HS-27A (cell line): Measurements from ENCODE around the gene USF2.

Source experiments
- DNase-seq: peaks from one replicate; pipeline ENCODE4 v3.0.0-alpha.2; 2012; ENCODE audit warnings: low read depth, missing footprints

USF2 gene

DNA sequence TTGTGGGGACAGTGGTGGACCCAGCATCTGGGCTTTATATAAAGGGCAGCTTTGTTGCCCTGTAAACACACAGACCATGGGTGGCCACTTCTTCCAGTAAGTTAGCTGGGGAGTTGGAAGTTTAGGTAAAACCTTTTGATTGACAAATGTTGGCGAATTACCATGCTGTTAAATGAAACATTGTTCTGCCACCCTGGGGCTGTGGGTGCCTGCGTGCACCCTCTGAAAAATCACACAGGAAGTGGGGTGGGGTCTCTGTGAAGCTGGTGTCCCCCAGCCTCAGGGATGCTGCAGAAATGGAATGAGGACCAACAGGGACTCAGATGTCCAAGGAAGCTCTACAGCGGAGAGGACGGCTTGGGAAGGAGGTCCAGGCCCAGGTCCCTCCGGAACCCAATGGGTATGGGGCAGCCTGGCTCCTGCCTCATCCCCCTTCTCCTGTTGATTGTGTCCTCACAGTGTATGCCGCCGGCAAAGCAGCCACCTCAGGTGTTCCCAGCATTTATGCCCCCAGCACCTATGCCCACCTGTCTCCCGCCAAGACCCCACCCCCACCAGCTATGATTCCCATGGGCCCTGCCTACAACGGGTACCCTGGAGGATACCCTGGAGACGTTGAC lies 2.8 kb upstream of the USF2 start:
- DNase-seq: no peak

GRCh38 chr19:35266520-35267352 lies 2.0 kb upstream of the USF2 start:
- DNase-seq: no peak

- DNase-seq: no peak
Observed at GRCh38 chr19:35267353-35267817, 1.4 kb upstream of the USF2 start.

DNA sequence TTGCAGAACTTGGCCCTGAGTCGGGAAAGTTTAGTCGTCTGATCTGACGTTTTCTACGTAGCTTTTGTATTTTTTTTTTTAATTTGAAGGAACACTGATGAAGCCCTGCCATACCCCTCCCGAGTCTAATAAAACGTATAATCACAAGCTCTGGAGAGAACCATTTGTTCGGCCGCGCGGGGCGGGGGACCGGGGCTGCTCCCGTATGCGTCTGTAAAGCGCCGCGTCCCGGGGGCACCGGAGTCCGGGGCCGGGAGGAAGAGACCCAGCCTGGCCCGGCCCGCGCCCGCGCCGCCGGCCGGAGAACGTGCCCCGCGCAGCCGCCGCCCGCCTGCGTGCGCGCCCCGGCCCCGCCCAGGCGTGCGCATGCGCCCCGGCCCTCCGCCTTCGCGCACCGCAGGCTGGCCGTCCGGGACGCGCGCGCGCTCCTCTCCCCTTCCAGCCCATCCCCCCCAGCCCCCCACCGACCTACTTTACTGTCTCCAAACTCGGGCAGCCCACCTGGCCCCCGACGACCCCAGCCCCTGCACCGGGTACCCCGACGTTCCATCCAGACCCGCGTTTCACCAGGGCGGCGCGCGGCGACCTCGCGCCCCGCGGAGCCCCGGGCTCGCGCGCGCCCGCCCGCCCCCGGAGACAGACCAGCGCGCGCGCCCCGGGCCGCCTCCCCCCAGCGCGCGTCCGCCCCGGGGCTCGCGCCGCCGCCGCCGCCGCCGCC lies 785 bp upstream of the USF2 start:
- peak; percentile 48 for DNase-seq

DNA sequence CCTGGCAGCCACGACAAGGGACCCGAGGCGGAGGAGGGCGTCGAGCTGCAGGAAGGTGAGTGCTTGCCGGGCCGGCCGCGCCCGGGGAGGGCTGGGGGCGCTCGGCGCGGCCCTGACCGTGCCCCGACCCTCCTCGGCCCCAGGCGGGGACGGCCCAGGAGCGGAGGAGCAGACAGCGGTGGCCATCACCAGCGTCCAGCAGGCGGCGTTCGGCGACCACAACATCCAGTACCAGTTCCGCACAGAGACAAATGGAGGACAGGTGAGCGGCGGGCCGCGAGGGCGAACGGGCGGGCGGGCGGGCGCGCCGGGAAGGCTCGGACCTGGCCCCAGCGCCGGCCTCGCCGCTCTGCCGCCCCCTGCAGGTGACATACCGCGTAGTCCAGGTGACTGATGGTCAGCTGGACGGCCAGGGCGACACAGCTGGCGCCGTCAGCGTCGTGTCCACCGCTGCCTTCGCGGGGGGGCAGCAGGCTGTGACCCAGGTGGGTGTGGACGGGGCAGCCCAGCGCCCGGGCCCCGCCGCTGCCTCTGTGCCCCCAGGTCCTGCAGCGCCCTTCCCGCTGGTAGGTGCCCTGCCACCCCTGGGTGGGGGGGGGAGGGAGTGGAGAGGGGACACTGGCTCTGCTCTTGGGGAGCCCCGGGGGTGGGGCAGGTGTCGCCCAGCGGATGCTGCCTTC lies 816 bp downstream of the USF2 start:
- peak; percentile 76 for DNase-seq

GRCh38 chr19:35270381-35270811 lies 1.6 kb downstream of the USF2 start:
- DNase-seq: no peak

DNA sequence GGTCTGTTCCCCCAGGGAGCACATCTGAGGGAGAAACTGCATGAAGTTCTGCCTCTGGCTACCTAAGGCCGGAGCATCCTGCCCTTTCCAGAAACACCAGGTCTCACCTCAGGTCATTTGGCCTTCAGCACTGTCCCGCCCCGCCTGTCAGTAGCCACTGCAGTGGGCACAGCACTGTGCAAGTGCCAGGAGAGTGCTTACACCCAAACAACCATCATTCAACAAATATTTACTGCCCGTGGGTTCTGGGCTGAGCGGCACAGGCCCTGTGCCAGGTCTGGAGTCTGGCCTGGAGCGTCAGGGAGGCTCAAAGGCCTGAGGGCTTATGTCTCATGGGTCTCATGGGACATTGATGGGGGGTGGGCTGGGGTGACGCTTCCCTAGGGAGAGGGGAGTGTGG lies 2.8 kb downstream of the USF2 start:
- no peak for DNase-seq

DNA sequence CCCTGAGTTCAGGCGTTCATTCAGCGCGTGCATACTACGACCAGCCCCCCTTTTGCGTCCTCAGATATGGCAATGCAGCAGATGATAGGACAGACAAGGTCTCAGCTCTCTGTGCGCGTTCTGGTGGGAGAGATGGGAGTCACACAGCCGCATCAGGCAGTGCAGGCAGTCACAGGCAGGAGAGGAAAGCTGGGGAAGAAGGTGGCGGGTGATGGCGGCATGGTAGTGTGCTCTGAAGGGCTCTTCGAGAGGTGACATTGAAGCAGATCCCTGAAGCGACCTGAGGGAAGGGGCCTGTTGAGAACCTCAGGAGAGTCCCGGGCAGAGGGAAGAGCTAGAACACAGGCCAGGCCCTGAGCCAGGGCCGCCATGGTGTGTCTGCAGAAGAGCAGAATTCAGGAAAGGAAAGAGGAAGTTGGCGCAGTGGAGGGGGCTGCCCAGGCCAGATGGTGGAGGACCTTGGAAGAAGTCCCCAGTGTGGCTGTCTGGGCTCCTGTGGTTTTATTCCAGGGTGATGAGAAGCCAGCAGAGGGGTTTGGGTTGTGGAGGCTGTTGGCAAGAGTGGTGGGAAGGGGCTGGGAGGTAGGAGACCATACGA lies 3.5 kb downstream of the USF2 start:
- DNase-seq: no peak

- DNase-seq: no peak
Observed at GRCh38 chr19:35272954-35273649, 4.3 kb downstream of the USF2 start.

GRCh38 chr19:35273686-35274259 lies 5.0 kb downstream of the USF2 start:
- DNase-seq: no peak

DNA sequence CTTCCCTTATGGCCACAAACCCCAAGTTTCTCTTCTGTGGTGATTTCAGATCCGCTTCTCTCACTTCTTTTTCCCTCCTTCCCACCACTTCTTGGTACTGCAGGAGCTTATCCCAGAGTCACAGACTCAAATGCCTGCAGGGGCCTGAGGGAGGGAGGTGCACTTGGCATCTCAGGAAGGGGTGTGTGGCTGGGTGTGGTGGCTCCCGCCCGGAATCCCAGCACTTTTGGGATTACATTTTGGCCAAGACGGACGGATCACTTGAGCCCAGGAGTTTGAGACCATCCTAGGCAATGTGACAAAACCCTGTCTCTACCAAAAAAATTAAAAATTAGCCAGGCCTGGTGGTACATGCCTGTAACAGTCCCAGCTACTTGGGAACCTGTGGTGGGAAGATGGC lies 5.6 kb downstream of the USF2 start:
- DNase-seq: no peak

DNA sequence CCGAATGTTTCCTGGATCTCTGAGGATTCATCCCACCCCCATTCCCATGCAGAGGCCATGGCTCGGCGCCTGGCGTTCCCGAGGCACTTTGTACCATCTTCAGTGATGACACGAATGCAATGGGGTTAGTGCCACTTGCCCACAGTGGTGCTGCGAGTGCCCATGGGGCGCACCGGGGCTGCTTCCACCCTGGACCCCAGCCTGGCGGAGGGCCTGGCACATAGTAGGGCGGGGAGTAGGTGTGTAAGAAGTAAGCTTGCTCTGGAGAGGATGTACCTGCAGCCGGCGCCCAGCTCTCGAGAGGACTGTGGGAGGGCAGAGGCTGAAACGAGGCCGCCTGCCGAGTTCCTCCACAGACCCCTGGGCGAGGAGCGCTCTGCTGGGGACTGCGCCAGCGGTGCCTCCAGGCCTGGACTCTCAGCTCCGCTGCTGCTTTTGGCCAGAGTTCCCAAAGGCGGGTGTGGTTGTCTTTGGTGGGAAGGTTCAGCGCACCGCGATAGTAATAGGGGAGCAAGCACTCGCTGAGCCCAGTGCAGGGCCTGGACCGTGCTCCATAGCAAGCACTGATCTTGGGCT lies 8.0 kb downstream of the USF2 start:
- DNase-seq: no peak

DNA sequence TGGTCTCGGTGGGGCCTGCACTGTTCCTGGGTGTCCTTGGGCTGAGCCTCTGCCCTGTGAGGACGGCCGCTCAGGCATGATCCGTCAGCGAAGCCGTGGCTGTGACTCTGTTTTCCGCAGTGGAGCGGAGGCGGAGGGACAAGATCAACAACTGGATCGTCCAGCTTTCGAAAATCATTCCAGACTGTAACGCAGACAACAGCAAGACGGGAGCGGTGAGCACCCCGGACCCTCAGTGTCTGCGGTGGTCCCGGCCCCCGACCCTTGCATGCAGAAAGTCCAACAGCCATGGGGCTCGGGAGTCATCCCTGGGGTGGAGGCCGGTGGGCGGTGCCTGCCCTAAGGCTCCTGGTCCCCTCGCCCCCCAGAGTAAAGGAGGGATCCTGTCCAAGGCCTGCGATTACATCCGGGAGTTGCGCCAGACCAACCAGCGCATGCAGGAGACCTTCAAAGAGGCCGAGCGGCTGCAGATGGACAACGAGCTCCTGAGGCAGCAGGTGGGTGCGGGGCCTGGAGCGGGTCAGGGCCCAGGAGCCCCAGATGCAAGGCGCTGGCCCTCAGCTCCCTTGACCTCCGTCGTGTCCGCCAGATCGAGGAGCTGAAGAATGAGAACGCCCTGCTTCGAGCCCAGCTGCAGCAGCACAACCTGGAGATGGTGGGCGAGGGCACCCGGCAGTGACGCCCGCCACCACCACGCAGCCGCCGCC lies 10.0 kb downstream of the USF2 start:
- no peak for DNase-seq

DNA sequence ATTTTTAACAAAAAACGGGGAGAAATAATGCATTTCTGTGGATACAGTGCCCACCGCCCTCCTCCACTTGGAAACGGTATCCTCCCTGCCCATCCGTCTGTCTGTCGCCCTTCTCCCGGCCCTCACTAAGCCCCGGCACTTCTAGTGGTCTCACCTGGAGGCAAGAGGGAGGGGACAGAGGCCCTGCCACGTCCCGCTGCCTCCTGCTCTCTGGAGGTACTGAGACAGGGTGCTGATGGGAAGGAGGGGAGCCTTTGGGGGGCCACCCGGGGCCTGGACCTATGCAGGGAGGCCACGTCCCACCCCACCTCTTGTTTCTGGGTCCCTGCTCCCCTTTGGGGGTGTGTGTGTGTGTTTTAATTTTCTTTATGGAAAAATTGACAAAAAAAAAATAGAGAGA lies 10.6 kb downstream of the USF2 start:
- no peak for DNase-seq

GRCh38 chr19:35279985-35280821 lies 11.4 kb downstream of the USF2 start:
- DNase-seq: no peak

GRCh38 chr19:35281303-35281702 lies 12.5 kb downstream of the USF2 start:
- DNase-seq: no peak

GRCh38 chr19:35284153-35285094 lies 15.7 kb downstream of the USF2 start:
- no peak for DNase-seq

- no peak for DNase-seq
Observed at GRCh38 chr19:35285095-35285449, 16.3 kb downstream of the USF2 start.
